ENCODE data around the gene HHIP.

- TF ChIP-seq, protein P1, sequence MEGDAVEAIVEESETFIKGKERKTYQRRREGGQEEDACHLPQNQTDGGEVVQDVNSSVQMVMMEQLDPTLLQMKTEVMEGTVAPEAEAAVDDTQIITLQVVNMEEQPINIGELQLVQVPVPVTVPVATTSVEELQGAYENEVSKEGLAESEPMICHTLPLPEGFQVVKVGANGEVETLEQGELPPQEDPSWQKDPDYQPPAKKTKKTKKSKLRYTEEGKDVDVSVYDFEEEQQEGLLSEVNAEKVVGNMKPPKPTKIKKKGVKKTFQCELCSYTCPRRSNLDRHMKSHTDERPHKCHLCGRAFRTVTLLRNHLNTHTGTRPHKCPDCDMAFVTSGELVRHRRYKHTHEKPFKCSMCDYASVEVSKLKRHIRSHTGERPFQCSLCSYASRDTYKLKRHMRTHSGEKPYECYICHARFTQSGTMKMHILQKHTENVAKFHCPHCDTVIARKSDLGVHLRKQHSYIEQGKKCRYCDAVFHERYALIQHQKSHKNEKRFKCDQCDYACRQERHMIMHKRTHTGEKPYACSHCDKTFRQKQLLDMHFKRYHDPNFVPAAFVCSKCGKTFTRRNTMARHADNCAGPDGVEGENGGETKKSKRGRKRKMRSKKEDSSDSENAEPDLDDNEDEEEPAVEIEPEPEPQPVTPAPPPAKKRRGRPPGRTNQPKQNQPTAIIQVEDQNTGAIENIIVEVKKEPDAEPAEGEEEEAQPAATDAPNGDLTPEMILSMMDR (conservative IDR thresholded peaks at IDR 0.05), result no peak
- TF ChIP-seq ZFX (IDR thresholded peaks at IDR 0.05), result no peak
Measured at GRCh38 chr4:144663834-144664475, 18.0 kb downstream of the HHIP start.
